CD14-positive monocyte (primary cell): Measurements from ENCODE around the gene EPS15. TPM values are rescaled to one million over a fixed set of nuclear protein-coding genes. Genes with fewer than 3 reads are reported as not detected.
A peak's percentile ranks its signal among the peaks of the same experiment; 100 is the strongest.

Source experiments
- DNase-seq, 3 donors: peaks; one replicate each; pipeline ENCODE4 v3.0.0-alpha.2; 2011 to 2022
- H2AFZ ChIP-seq: 2 replicates; pipeline ENCODE4 v1.6.0; 2012; ENCODE audit warnings: mild to moderate bottlenecking, low read depth, low read length, inconsistent platforms; ENCODE audit not compliant: insufficient read depth, poor library complexity, severe bottlenecking
- H3K27ac ChIP-seq, 2 donors: 1 replicate in 1 of 2; 2 replicates in 1 of 2; pipeline ENCODE4 v1.5.1; 2012 to 2013; ENCODE audit warnings: low read length in 2 of 2, control low read depth in 1 of 2, inconsistent platforms in 1 of 2, low read depth in 1 of 2, mild to moderate bottlenecking in 1 of 2
- H3K27me3 ChIP-seq, 2 donors: one replicate each; pipeline versions ENCODE4 v1.6.0 to v1.6.1; 2011 to 2013; ENCODE audit warnings: low read length in 2 of 2; ENCODE audit not compliant: control insufficient read depth in 2 of 2, insufficient read depth in 2 of 2
- H3K36me3 ChIP-seq, 2 donors: replicated peaks in 1 of 2; 1 replicate in 1 of 2; 2 replicates in 1 of 2; pipeline versions ENCODE4 v1.5.1 to v1.6.1; 2012 to 2013; ENCODE audit warnings: low read length in 2 of 2, control low read depth in 1 of 2, inconsistent platforms in 1 of 2, mild to moderate bottlenecking in 1 of 2; ENCODE audit not compliant: insufficient read depth in 2 of 2, control insufficient read depth in 1 of 2
- H3K4me1 ChIP-seq, 2 donors: 1 replicate in 1 of 2; 2 replicates in 1 of 2; pipeline versions ENCODE4 v1.5.1 to v1.6.1; 2012 to 2013; ENCODE audit warnings: low read length in 2 of 2, control low read depth in 1 of 2, inconsistent platforms in 1 of 2, mild to moderate bottlenecking in 1 of 2, moderate library complexity in 1 of 2; ENCODE audit not compliant: insufficient read depth in 2 of 2, control insufficient read depth in 1 of 2
- H3K4me2 ChIP-seq: replicated peaks from 2 replicates; pipeline ENCODE3; 2012; ENCODE audit warnings: low read length, moderate library complexity, mild to moderate bottlenecking; ENCODE audit not compliant: poor library complexity, severe bottlenecking; ENCODE audit errors: extremely low read depth
- H3K4me3 ChIP-seq, 3 experiments: fragments of 200-600 bp in 1 of 3; sonication (generic) in 1 of 3; replicated peaks in 1 of 3; 1 replicate in 2 of 3; 2 replicates in 1 of 3; pipeline ENCODE4 v1.5.1; 2011 to 2013; ENCODE audit warnings: low read length in 3 of 3, mild to moderate bottlenecking in 3 of 3, control low read depth in 2 of 3, low read depth in 2 of 3, inconsistent platforms in 1 of 3, moderate library complexity in 1 of 3
- H3K79me2 ChIP-seq: 2 replicates; pipeline ENCODE4 v1.6.0; 2012; ENCODE audit warnings: mild to moderate bottlenecking, control low read depth, inconsistent platforms, low read length, moderate library complexity; ENCODE audit not compliant: insufficient read depth
- H3K9ac ChIP-seq: 2 replicates; pipeline ENCODE4 v1.6.0; 2017; ENCODE audit warnings: low read length, mild to moderate bottlenecking; ENCODE audit not compliant: insufficient read depth, poor library complexity, severe bottlenecking
- H3K9me3 ChIP-seq, 2 donors: replicated peaks in 1 of 2; 1 replicate in 1 of 2; 2 replicates in 1 of 2; pipeline versions ENCODE4 v1.5.1 to v1.6.1; 2012 to 2013; ENCODE audit warnings: low read length in 2 of 2, control low read depth in 1 of 2; ENCODE audit not compliant: control insufficient read depth in 1 of 2, insufficient read depth in 1 of 2
- H4K20me1 ChIP-seq: 2 replicates; pipeline ENCODE4 v1.6.0; 2012; ENCODE audit warnings: mild to moderate bottlenecking, low read length, control low read depth, moderate library complexity; ENCODE audit not compliant: insufficient read depth
- H3K27ac Mint-ChIP-seq, 7 donors: one replicate each; pipeline ENCODE4 v1.8.0; 2020; ENCODE audit warnings: mild to moderate bottlenecking in 7 of 7, mixed read lengths in 7 of 7, moderate library complexity in 6 of 7, inconsistent platforms in 2 of 7
- H3K27me3 Mint-ChIP-seq, 3 donors: one replicate each; pipeline ENCODE4 v1.8.0; 2021 to 2022; ENCODE audit warnings: low read depth in 3 of 3, mild to moderate bottlenecking in 3 of 3, mixed read lengths in 3 of 3, moderate library complexity in 3 of 3, inconsistent platforms in 1 of 3
- H3K36me3 Mint-ChIP-seq, 2 donors: one replicate each; pipeline ENCODE4 v1.8.0; 2020; ENCODE audit warnings: mixed read lengths in 2 of 2, inconsistent platforms in 1 of 2, mild to moderate bottlenecking in 1 of 2
- H3K4me1 Mint-ChIP-seq: one replicate; pipeline ENCODE4 v1.8.0; 2020; ENCODE audit warnings: mild to moderate bottlenecking, mixed read lengths
- H3K4me3 Mint-ChIP-seq, 2 donors: one replicate each; pipeline ENCODE4 v1.8.0; 2020; ENCODE audit warnings: mild to moderate bottlenecking in 2 of 2, mixed read lengths in 2 of 2, moderate library complexity in 1 of 2
- H3K9me3 Mint-ChIP-seq, 7 donors: one replicate each; pipeline ENCODE4 v1.8.0; 2020 to 2022; ENCODE audit warnings: mixed read lengths in 7 of 7, mild to moderate bottlenecking in 6 of 7, moderate library complexity in 6 of 7, inconsistent platforms in 2 of 7
- WGBS: methylation state at CpG from one replicate; pipeline ENCODE4 v1.1.5; 2013; ENCODE audit warnings: missing lambda C conversion rate; ENCODE audit not compliant: insufficient coverage; 5-methylcytosine and 5-hydroxymethylcytosine counted together
- intact Hi-C, 2 donors: fragments of 100-400 bp; cut with micrococcal nuclease; formaldehyde crosslinking; loops; one replicate each; pipeline versions ENCODE4 v1.15.0 to v1.15.1; 2023
- polyA plus RNA-seq, 3 donors: library from polyadenylated mRNA; depleted of rRNA in 1 of 3; unstranded in 2 of 3; stranded (reverse) in 1 of 3; fragments of 300-500 nt in 2 of 3; fragments of >200 nt in 1 of 3; fragmentation: Illumina TruSeq in 2 of 3; gene quantifications; 1 replicate in 2 of 3; 2 replicates in 1 of 3; pipeline ENCODE4 v1.2.3, GENCODE V29; 2012 to 2021
- TF ChIP-seq, protein P1 (sequence below): fragments of 200-600 bp; IDR thresholded peaks from one replicate; pipeline ENCODE4 v1.8.0; 2022; ENCODE audit warnings: antibody characterized with exemption, mild to moderate bottlenecking

EPS15 gene
- polyA plus RNA-seq, 3 donors: 26.7 to 53.6 (median 36.4) TPM

DNA sequence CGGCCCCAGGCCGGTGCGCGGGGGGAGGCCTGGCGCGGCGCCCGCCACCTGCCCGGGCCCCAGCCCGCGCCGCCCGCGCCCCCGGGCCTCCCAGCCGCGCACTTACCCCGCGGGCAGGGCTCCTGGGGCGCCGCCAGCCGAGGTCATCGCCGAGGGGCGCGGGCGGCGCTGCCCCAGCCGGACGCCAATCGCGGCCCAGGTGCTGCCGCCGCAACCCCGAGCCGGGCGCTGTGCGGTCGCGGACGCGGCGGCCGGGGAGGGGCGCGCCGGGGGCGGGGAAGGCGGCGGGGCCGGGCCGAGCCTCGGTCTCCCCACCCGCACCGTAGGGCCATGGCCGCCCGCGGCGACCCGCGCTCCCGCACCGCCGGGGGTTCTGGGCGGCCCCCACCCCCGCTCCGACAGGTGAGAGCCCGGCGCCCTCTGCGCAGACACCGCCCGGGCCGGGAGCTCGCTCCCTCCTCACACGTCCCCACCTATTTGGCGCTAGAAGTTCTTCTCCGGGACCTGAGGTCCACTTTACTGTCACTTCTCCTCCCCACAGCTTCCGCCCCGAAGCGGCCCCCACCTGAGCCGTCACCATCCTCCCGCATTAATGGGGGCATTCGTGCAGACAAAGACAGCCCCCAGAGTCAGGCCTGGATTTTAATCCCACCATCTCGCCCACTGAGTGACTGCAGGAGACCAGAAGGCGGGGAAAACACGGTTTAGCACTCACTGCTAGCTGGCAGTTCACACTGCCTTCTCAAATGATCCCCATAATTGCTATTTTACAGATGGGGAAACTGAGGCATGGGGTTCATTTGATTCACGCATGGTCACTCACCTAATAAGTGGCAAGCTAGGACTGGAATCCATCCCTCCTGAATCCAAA lies 188.5 kb downstream of the EPS15 start, which contains the start of gene TTC39A:
TSS of gene TTC39A (minus strand) at position 232 of the 871 bp plus-strand sequence. CDS start at position 147, 85 bp downstream.
- Mint-ChIP-seq H3K4me3 (peak within 1 kb of the TSS; percentile 79 to 93), H3K9me3 (peaks cover 0 to 7% (median 6%) of the 10 kb centered on the region in 7 donors), H3K27me3 (peaks cover 22 to 31% (median 24%) of the 10 kb centered on the region in 3 donors), H3K4me1 (peaks cover 13% of the 10 kb centered on the region), H3K36me3 (peaks cover 2 to 9% of the 10 kb centered on the region in 2 donors), H3K27ac (peak within 1 kb of the TSS in 4 of 7 donors; percentile 42 to 75 (median 56))
- H4K20me1 ChIP-seq: no peaks in the 10 kb centered on the region
- peak within 1 kb of the TSS; percentile 57 for H2AFZ ChIP-seq
- H3K9me3 ChIP-seq: no peaks in the 10 kb centered on the region
- H3K27ac ChIP-seq: no peak within 1 kb of the TSS
- DNase-seq: no peak
- peaks cover 10 to 14% of the 10 kb centered on the region in 2 donors for H3K4me1 ChIP-seq
- H3K27me3 ChIP-seq: peaks cover 11 to 18% of the 10 kb centered on the region in 2 donors
- TF ChIP-seq, protein P1, sequence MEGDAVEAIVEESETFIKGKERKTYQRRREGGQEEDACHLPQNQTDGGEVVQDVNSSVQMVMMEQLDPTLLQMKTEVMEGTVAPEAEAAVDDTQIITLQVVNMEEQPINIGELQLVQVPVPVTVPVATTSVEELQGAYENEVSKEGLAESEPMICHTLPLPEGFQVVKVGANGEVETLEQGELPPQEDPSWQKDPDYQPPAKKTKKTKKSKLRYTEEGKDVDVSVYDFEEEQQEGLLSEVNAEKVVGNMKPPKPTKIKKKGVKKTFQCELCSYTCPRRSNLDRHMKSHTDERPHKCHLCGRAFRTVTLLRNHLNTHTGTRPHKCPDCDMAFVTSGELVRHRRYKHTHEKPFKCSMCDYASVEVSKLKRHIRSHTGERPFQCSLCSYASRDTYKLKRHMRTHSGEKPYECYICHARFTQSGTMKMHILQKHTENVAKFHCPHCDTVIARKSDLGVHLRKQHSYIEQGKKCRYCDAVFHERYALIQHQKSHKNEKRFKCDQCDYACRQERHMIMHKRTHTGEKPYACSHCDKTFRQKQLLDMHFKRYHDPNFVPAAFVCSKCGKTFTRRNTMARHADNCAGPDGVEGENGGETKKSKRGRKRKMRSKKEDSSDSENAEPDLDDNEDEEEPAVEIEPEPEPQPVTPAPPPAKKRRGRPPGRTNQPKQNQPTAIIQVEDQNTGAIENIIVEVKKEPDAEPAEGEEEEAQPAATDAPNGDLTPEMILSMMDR: no peak
- H3K79me2 ChIP-seq: no peaks in the 10 kb centered on the region
- peak within 1 kb of the TSS; percentile 4 for H3K9ac ChIP-seq
- 2% methylated on average over 84 of the region's 87 CpGs for WGBS
- no peaks in the 10 kb centered on the region for H3K36me3 ChIP-seq
- intact Hi-C loops: no loop called here
- H3K4me2 ChIP-seq: peak within 1 kb of the TSS; percentile 71
- H3K4me3 ChIP-seq: peak within 1 kb of the TSS; percentile 3 to 69 (median 20)

DNA sequence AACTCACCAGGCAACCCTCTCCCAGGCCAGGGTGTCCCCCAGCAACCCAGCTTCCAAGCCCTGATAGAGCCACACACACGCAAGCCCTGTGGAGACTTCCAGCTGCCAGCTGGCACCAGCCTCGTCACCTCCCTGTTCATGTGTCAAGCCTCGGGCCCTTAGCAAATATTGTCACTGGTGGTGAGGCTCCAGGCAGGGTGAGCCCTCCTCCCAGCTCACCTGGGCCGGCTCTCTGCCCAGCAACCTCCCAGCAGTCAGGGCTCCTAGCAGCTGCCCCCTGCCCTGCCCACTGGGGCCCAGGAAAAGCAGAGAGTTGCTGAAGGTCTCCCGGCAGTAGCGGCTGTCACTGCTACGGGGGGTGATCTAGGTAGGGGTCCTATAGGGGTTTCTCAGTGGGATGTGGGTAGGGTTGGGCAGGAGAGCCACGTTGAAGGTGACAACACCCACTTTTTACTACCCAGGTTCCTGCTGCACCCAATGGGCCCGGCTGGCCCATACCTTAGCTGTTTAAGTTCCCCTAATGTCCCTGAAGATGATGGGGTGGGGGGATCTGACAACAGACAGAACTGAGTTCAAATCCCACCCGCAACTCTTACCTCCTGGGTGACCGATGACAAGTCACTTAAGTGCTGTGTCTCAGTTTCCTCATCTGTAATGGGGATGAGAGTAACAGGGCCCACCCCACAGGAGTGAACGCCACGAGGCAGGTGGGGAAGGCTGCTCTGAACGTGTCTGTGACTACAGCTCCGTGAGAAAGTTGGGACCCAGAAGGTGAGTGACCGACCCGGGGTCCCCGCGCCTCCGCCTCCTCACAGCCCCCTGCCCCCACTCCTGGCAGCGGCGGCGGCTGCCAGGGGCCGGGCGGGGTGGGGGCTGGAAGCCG lies 189.4 kb downstream of the EPS15 start:
- Mint-ChIP-seq H3K4me1 (peaks cover 13% of the 10 kb centered on the region), H3K36me3 (peaks cover 2 to 9% of the 10 kb centered on the region in 2 donors), H3K27ac (no peak overlapping the region), H3K4me3 (peak overlapping the region; percentile 52 to 84), H3K27me3 (peaks cover 22 to 31% (median 25%) of the 10 kb centered on the region in 3 donors), H3K9me3 (peaks cover 0 to 7% (median 6%) of the 10 kb centered on the region in 7 donors)
- 35% methylated on average over 14 of the region's 26 CpGs for WGBS
- no peak overlapping the region for H3K4me3 ChIP-seq
- peaks cover 10 to 14% of the 10 kb centered on the region in 2 donors for H3K4me1 ChIP-seq
- no peak overlapping the region for H3K27ac ChIP-seq
- H3K36me3 ChIP-seq: no peaks in the 10 kb centered on the region
- no peak overlapping the region for H3K9ac ChIP-seq
- peaks cover 11 to 18% of the 10 kb centered on the region in 2 donors for H3K27me3 ChIP-seq
- no peaks in the 10 kb centered on the region for H3K9me3 ChIP-seq
- no peak for DNase-seq
- intact Hi-C loops: no loop called here
- H3K4me2 ChIP-seq: peak overlapping the region; percentile 17
- TF ChIP-seq, protein P1: no peak
- H4K20me1 ChIP-seq: no peaks in the 10 kb centered on the region
- H2AFZ ChIP-seq: no peak overlapping the region
- H3K79me2 ChIP-seq: no peaks in the 10 kb centered on the region
